Measurements from ENCODE around the gene TELO2.
"Not testable (repeated sequence)": the region's sequence is repeated elsewhere in the genome, so short reads cannot be mapped to it uniquely, and the experiment has no call there.

Gene TELO2

GRCh38 chr16:1464196-1464893, 28.8 kb upstream of the TELO2 start:
- no peak for DNase-seq (ENCODE audit: low read depth)
- no peak overlapping the region for H3K4me3 ChIP-seq (replicated peaks; ENCODE audit: low read depth, low read length)
- no peak for TF ChIP-seq CTCF (IDR thresholded peaks at IDR 0.05; ENCODE audit: low read length, missing control alignments)

- no peak for TF ChIP-seq CTCF (IDR thresholded peaks at IDR 0.05; ENCODE audit: low read length, missing control alignments)
Measured at GRCh38 chr16:1464894-1465566, 28.1 kb upstream of the TELO2 start.

GRCh38 chr16:1465567-1465915, 27.6 kb upstream of the TELO2 start:
- no peak for DNase-seq (ENCODE audit: low read depth)
- TF ChIP-seq CTCF (IDR thresholded peaks at IDR 0.05; ENCODE audit: low read length, missing control alignments), result no peak
- no peak overlapping the region for H3K4me3 ChIP-seq (replicated peaks; ENCODE audit: low read depth, low read length)

More at GRCh38 chr16:1464894-1465566, 28.1 kb upstream of the TELO2 start:
- DNase-seq (ENCODE audit: low read depth), result no peak
- no peak overlapping the region for H3K4me3 ChIP-seq (replicated peaks; ENCODE audit: low read depth, low read length)

- TF ChIP-seq CTCF (IDR thresholded peaks at IDR 0.05; ENCODE audit: low read length, missing control alignments), result no peak
- H3K4me3 ChIP-seq (replicated peaks; ENCODE audit: low read depth, low read length), result no peak overlapping the region
- no peak for DNase-seq (ENCODE audit: low read depth)
Measured at GRCh38 chr16:1466054-1466453, 27.1 kb upstream of the TELO2 start.

GRCh38 chr16:1466968-1467521, 26.1 kb upstream of the TELO2 start:
- TF ChIP-seq CTCF (IDR thresholded peaks at IDR 0.05; ENCODE audit: low read length, missing control alignments), result no peak

GRCh38 chr16:1468426-1468810, 24.7 kb upstream of the TELO2 start:
- DNase-seq (ENCODE audit: low read depth), result no peak
- H3K4me3 ChIP-seq (replicated peaks; ENCODE audit: low read depth, low read length), result no peak overlapping the region
- TF ChIP-seq CTCF (IDR thresholded peaks at IDR 0.05; ENCODE audit: low read length, missing control alignments), result no peak

More at GRCh38 chr16:1466968-1467521, 26.1 kb upstream of the TELO2 start:
- no peak overlapping the region for H3K4me3 ChIP-seq (replicated peaks; ENCODE audit: low read depth, low read length)
- no peak for DNase-seq (ENCODE audit: low read depth)

GRCh38 chr16:1469141-1469540, 24.0 kb upstream of the TELO2 start:
- DNase-seq (ENCODE audit: low read depth); H3K4me3 ChIP-seq (replicated peaks; ENCODE audit: low read depth, low read length): not testable (repeated sequence)

Data from fibroblast of pulmonary artery (primary cell).